ENCODE measurements around the gene TBC1D22A.

TBC1D22A gene

DNA sequence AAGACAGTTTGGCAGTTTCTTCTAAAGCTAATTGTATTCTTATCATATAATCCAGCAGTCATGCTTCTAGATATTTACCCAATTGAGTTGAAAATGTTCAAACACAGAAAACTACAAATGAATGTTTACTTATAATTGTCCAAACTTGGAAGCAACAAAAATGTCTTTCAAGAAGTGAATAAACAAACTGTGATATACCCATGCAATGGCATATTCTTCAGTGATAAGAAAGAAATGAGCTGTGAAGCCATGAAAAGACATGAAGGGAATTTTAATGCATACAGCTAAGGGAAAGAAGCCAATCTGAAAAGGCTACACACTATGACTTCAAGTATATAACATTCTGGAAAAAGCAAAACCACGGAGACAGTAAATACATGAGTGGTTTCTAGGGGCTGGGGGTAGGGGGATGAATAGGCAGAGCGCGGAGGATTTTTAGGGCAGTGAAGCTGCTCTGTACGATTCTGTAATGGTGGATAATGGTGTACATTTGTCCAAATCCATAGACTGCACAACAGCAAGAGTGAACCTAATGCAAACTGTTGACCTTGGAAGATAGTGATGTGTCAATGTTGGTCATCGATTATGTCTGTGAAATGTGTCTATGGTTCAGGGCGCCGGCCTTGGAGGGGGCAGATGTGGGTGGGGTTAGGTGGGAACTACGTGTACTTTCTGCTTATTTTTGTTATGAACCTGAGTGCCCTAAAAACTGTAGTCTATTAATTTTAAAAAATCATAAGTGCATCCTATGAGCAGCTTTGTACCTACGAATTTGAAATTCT lies 424.9 kb downstream of the TBC1D22A start:
- no peak for DNase-seq

DNA sequence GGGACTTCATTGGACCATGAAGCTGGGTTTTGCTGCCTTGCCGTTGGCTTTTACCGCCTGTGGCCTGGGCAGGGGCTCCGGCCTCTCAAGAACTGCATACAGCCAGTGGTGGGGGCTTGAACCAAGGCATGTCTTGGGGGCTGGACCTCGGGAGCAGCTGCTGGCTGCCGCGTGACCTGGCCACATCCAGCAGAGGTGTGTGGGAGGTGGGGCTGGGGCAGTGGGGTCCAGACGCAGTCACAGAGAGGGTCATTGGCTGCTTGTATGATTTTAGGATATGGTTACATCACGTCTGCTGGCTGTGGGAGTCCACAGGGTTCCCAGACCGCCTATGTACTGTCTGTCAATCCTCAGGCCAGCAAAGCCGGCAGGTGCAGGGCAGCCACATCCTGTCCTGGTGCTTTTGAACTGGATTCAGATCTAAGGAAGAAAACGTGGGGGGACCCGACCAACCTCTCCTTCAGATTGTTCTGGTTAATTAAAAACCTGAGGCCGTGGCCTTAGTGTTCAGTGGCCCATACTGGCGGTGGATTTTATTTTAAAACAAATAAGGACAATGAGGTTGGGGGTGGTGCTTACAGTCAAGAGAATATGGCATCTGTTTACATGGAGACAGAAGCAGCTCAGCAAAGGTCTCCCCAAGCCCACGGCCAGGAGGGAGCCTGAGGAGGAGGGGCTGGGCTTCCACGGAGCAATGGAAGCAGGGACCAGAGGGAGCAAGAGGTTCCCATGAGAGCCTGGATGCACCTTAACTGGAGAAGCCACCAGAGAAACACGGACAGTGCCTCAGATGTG lies 426.0 kb downstream of the TBC1D22A start:
- DNase-seq = no peak

DNA sequence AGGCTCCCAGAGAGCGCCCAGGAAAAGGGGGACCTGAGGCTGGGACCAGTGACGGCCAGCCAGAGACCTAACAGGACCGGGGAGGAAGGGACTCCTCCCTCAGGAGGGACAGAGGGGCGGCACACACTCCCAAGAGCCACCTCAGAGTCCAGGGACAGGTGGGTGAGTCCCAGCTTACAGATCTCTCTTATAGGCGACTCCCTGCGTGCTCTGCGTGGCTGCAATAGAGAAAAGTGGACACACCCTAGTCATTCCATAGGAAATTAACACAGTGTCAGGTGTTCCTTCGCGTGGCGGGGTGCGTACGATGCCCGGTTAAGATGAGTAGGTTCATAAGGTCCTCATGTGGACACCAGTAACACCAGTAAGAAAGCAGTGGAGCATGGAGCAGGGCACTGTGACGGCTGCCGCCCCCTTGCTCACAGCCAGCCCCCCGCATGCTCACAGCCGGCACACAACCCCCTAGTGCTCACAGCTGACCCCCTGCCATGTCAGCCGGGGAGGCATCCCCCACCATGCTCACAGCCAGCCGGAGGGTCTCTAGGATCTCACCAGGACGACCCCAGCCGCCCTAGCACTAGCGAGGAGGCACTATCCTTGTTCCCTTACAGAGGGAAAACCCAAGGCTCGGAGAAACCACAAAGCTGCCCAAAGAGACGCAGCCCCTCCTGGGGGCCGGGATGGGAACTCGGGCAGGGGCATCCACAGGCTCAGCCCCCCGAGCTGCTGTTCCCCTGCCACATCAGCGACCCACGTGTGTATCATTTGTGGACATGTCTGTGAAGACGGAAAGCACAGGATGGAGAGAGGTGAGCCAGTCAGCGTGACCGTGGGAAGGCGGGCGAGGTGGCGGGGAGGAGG lies 426.8 kb downstream of the TBC1D22A start:
- no peak for DNase-seq

DNA sequence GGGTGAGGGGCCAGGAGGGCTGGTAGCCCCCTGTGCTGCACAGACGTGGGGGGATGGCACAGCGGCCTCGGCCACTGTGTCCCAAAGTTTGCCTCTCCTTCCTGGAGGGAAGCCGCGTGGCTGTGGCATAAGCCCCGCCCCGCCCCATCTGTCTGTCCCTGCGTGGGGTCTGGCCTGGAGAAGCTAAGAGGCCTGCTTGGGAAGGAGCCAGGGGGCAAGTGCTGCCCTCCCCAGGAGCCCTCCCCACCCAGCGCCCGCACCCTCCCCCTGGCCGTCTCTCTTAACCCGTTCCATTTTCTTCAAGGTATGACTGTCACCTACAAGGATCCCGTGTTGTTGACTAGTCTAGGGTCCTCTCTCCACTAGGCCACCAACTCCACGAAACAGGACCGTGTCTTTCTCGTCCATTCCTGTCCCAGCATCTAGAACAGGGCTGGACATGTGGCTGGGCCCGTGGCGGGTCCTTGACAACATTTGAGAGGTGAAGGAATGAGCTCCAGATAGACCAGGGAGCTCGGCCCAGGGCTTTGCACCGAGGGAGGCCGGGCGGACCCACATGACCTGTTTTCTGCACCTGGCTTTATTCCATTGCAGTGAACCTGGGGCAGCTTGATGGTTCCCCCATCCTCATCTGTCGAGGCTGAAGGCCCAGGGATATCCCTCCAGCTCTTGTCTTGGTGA lies 428.0 kb downstream of the TBC1D22A start:
- peak; percentile 0 for DNase-seq

DNA sequence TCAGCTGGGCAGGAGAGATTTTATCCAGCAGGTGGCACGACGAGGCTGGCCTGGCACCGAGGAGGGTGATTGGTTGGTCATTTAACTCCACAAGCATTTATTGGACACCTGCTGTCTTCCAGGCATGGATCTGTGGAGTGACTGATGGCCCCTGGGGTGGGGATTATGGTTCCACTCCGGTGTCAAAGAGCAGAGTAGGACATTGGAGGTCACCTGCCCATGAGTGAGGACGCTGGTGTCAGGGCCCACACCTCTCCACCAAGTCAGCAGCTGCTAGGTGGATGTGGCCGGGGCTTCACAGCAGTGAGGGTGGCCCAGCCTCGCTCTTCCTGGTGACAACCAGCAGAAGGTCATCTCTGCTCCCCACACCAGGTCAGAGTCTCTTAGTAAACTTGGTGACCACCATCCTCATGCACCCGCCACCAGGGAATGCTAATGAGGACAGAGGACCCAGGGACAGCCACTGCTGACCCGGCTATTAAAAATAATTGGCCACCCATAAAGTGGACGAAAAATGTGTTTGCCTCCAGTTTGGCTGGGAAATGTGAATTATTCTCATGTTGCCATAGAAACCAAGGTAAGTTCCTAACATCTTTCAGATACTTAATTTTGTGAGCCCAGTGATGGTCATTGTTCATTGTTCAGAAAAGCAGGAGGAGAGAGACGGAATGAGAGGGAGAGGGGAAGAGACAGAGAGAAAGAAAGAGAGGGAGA lies 428.7 kb downstream of the TBC1D22A start:
- DNase-seq = peak; percentile 1

DNA sequence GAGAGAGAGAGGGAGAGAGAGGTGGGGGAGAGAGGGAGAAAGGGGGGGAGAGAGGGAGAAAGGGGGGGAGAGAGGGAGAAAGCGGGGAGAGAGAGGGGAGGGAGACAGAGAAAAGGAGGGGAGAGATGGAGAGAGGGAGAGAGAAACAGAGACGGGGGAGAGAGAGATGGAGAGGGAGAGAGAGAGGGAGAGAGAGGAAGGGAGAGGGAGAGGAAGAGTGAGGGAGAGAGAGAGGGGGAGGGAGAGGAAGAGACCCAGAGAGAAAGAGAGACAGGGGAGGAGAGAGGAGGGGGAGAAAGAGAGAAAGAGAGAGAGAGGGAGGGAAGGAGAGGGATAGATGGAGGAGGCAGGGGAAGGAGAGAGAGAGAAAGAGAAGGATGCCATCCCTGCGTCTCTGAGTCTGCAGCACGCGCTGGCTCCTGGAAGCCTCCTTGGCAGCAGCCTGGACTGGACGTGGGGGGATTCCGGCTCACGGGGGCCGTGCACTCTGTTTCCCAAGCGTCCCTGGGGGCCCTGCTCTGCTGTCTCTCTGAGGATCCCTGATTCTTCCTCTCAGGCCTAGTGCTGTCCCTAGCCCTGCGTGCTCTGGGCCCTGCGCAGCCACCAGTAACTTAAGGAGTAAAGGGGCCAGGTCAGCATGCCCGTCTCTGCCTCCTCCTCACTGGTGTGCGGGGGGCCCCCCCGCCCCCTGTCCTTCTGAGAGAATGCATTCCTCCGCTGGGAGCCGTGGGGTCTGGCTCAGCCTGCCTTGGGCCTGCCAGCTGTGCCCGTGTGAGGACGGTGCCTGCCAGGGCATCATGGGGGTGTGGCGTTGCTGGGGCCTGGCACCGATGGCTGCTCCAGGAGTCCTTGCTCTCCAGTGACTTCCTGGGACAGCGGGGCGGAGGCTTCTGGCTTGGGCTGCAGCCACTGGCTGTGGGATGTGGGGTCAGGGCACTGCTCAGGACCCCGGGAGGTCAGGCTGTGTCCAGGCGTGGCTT lies 429.5 kb downstream of the TBC1D22A start:
- peak; percentile 1 for DNase-seq

DNA sequence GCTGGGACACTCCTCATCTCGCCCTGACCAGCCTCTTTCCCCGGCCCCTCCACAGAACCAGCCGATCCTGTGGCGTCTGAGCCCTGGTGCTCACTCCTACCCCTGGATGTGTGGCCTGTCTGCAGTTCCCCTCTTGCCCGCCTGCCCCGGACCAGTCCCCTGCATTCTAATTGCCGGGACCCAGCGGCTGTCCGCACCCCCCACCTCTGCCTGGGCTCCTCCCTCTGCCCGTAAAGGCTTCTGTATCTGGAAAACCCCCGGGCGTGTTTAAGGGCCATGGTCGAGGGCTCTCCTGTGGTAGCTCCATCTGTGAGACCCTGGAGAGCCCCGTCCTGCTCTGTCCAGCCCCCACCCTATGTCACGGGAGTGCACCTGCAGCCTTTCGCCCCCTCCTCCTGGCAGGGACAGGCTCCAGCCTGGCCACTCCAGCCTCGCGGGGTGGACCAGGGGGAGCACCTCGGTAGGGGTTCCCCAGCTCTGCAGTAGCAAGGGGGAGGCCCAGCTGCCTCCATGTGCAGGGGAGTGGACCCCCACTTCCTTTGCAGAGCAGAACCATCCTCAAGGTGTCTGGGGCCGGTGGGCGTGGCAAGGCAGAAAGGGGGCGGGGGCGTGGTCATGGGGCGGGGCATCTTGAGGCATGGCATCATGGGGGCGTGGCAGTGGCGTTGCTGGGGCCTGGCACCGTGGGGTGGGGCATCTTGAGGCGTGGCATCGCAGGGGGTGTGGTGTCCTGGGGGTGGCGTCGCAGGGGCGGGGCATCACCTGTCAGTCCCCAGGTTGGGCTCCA lies 430.4 kb downstream of the TBC1D22A start:
- DNase-seq = peak; percentile 39

DNA sequence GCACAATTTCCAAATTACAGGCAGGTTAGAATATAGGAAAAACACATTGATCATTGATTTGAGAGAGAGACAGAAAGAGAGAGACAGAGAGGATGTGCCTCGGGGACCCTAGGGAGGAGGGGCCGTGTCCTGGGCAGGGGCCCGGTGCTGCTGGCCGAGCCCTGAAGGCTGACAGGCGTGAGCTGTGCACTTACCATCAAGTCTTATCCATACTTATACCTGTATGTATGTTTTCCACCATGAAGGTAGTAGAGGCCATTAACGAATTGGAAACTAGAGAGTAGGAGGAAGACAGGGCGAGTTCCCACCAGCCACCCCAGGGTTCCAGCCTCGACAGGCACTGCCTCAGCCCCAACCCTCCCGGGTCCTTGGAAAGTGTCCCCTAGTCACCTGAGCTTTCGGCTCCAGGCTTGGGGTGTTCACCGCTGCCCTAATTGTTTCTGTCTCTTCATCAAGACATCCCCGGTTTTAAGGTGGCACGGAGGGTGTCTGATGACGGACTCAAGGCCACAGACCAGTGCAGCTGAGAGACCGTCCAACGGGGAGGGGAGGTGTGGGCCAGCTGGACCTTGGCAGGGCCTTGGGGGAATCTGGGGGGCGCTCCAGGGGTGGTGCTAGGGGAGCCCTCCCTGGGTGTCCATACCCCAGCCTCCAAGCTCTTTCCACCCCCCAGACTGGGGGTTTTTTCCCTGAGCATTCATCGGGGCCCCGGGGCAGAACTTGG lies 431.3 kb downstream of the TBC1D22A start:
- no peak for DNase-seq

DNA sequence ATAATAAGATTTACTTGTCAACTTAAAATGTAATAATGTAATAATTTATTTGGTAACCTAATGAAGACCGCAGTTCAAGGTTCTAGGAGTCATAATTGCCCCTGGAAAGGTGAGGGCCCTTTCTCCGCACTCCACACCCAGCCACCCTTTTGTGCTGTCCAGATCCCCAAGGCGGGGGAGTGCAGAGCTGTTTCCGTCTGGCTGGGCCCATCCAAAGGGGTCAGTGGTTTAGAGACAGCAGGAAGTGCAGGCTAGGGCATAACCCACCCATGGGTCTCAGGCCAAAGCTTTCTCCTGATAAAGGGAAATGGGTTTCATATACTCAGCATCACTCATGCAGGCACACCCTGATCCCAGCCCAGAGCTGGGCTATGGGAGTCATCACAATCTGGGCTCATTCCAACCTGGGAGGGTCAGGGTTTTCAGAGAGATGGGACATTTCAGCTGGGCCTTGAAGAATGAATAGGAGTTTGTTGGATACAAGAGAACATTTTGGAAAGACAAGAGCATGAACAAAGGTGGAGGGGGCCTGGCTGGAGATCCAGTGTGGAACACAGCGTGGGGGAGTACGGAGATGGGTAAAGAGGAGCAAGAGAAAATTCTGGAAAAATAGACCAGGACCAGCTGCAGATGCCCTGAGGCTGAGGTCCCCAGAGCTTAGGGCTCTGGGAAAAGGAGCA lies 432.2 kb downstream of the TBC1D22A start:
- DNase-seq = no peak

DNA sequence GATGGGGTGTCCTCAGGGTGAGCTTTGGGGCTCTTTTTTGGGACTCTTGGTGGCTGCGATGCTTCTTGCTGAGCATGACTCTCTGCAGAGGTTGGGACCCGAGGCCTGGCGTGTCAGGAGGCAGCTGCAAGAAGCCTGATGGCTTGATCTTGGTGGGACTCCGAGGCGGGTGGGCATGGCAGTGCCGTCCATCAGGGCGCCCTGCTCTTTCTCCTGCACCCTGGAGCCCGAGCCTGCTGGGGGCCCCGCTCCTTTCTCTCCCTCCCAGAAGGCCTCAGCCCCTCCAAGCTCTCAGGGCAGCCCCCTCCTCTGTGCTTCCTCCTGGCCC lies 432.7 kb downstream of the TBC1D22A start:
- DNase-seq = no peak

DNA sequence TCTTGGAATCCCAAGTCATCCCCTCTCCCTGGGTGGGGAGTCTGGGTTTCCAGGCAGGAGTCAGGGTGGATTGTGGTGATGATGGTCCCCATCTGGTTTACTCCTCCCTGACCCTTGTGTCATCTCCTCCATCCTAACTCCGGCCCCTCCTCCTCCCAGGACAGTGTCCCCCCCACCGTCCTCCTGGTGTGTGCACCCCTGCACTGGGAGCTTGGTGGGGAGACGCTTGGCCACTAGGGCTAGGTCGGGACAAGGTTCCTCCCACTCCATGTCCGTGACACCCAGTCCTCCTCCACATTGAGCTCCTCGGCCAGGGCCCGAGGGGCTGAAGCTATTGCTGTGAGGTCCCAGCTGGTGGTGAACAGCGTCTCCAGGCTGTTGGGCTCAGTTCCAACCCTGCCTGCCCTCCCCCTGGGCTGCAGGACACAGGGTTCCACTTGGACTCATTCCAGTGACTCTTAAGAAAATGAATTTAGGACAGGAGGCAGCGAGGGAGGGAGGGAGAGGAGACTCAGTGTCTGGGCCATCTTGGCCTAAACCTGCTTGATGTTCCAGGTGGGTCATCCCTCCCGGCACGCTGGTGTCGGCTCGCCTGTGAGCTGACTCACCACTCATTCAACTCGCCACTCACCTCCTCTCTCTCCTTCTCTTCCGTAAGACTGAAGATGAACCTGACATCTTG lies 433.2 kb downstream of the TBC1D22A start:
- DNase-seq = no peak

DNA sequence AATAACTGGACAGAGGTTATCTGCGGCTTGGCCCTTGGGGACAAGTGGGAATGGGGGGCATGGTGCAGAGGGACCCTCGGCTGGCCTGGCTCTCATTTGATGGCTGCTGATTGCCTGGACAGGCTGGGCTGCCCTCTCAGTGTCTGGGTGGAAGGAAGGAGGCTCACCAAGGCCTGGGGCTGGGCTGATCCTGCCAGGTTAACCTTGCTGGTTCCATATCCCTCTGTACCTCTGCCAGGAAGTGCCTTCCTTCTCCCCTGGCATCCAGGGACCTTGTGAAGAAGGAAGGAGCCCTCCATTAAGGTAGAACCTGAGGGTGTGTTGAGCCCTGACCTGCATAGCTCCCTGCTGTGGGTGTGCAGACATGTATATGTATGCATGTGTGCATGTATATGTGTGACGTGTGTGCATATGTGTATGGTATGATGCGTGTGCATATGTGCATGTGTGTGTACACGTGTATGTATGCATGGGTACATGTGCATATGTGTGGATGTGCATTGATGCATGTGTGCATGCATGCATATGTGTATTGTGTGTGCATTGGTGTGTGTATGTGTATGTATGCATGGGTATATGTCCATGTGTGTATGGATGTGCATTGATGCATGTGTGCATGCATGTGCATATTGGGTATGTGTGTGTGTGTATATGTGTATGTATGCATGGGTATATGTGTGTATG lies 433.9 kb downstream of the TBC1D22A start:
- no peak for DNase-seq

DNA sequence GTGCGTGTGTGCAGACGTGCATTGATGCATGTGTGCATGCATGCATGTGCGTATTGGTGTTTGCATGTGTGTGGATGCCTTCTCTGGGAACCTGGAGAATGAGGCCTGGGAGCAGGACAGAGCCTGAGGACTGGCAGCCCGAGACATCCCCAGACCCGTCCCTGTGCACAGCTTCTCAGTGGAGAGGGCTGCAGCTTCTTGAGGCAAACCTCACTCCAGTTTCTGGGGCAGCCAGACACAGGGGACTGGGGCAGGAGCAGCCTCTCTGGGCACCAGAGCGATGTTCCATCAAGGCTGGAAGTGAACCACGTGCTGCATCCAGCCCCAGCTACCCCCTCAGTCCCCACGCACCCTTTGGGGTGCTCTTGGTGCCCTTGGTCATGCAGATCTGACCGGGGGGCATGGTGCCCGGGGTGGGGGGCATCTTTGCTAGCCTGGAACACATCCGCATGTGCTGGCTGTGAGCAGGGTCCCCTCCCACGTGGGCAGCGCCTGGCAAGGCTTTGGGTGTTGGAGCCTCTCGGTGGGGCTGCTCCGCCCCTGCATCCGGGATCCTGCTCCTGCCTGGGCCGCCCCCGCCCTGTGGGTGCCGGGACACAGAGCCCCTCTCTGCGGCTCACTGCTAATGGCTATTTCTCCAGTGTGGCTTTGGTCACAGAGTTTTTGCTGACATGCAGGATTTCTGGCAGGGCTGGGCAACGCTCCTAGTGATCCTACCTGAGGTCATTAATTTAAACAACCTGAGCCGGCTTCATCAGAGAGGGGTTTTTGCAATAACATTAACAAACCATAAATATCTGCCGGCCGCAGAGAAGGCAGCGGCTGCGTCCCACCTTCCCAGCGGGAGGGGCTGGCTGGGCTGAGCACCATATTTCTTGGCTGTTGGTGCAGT lies 434.7 kb downstream of the TBC1D22A start:
- no peak for DNase-seq

DNA sequence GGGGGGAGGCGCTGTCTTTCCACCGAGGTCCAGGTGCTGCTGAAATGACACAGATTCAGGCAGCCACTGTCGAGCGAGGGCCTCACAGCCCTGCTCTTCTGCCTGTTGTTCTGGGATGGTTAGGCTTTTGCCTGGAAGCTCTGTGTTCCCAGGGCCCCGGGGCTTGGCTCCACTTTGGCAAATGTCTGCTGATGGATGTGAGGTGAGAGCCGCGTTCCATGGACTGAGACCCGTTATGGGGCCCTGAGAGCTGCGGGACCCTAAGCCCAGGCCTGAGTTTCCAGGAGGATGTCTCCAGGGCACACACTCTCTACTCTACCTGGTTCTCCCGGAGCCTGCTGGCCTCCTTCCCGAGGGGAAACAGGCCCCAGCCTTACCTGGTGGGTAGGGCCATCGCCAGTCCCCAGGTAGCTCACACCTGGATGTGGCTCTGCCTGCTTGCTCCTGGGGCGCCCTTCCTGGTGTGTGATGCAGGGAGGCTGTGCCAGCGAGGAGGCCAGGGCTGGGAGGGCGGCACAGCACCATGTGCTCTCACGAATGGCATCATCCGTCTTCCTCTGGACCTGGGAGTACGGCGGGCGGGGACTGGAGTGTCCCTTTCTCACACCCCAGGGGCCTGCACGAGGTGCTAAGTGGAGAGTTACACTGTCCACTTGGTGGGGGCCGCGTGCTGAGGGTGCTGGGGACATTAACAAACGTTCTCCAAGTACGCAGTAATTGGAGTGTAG lies 435.5 kb downstream of the TBC1D22A start:
- no peak for DNase-seq

DNA sequence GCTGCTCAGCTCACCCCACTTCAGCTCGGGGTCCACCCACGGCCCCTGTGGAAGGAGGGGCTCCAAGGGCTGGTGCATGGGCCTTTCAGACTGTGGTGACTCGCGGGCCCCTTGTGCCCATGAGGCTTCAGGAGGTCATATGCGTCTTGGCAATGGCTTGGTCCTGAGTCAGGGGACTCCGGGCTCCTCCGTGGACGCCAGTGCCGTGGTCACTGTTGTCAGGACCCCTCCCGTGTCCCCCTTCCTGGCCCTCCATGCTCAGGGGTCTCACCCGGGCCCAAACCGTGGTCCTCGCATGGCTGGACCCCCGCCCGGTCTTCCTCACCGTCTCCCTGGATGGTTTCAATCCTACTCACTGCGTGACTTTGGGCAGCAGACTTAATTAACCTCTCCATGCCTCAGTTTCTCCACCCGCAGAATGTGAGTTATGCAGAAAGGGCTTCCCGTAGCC lies 436.4 kb downstream of the TBC1D22A start:
- no peak for DNase-seq
